ENCODE data around the gene CAPZA2.

Gene CAPZA2

DNA sequence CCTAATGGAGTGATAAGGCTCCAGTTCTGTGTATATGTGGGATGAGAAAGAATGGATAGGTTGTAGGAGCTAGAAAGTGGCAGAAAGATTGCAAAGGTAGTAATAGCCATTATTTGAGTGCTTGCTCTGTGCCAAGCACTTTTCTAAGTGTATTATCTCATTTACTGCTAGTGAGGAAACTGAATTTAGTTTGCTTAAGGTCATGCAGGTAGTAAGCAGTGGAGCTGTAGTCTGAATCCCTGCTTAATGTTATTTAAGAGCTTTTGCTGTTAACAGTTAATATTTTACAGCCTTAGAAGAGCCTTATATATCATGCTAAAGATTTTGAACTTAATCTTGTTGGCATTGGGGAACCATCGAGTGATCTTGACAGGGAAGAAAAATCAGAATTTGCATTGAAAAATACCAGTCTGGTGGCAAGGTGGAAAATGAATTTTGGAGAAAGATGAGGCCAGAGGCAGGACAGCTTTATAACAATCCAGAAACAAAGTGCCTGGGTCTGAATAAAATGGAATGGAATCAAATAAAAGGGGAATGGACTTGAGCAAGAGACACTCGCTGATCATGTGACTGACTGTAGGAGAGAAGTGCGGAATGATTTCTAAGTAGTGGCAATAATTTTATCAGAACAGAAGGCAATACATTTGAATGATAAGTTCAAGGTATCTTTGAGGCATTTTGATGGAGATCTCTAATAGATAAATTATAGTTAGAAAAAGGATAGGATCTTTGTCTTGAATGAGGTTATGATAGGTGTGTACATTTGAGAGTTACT, 15.2 kb downstream of the CAPZA2 start:
- Histone ChIP-seq H3K27ac (ENCODE audit: extremely low read depth, low read depth, low read length) (no peak overlapping the region), H3K36me3 (ENCODE audit: control insufficient read depth in 2 of 2, insufficient read depth in 1 of 2, low read length in 2 of 2) (peaks cover 0 to 11% of the 10 kb centered on the region in 2 experiments; a peak in 1 of 3 replicates), H3K4me3 (ENCODE audit: low read depth, low read length) (no peak overlapping the region), H3K4me1 (ENCODE audit: control insufficient read depth, insufficient read depth, low read length) (no peaks in the 10 kb centered on the region), H3K9me3 (ENCODE audit: control insufficient read depth, insufficient read depth, low read depth, low read length) (no peaks in the 10 kb centered on the region)
- TF ChIP-seq, protein P1, sequence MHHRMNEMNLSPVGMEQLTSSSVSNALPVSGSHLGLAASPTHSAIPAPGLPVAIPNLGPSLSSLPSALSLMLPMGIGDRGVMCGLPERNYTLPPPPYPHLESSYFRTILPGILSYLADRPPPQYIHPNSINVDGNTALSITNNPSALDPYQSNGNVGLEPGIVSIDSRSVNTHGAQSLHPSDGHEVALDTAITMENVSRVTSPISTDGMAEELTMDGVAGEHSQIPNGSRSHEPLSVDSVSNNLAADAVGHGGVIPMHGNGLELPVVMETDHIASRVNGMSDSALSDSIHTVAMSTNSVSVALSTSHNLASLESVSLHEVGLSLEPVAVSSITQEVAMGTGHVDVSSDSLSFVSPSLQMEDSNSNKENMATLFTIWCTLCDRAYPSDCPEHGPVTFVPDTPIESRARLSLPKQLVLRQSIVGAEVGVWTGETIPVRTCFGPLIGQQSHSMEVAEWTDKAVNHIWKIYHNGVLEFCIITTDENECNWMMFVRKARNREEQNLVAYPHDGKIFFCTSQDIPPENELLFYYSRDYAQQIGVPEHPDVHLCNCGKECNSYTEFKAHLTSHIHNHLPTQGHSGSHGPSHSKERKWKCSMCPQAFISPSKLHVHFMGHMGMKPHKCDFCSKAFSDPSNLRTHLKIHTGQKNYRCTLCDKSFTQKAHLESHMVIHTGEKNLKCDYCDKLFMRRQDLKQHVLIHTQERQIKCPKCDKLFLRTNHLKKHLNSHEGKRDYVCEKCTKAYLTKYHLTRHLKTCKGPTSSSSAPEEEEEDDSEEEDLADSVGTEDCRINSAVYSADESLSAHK (tag by site-specific recombination; IDR thresholded peaks at IDR 0.05), result no peak
- TF ChIP-seq, protein P2, sequence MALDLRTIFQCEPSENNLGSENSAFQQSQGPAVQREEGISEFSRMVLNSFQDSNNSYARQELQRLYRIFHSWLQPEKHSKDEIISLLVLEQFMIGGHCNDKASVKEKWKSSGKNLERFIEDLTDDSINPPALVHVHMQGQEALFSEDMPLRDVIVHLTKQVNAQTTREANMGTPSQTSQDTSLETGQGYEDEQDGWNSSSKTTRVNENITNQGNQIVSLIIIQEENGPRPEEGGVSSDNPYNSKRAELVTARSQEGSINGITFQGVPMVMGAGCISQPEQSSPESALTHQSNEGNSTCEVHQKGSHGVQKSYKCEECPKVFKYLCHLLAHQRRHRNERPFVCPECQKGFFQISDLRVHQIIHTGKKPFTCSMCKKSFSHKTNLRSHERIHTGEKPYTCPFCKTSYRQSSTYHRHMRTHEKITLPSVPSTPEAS (tag by site-specific recombination; IDR thresholded peaks at IDR 0.05), result no peak
- TF ChIP-seq ZIC2 (tag by site-specific recombination; IDR thresholded peaks at IDR 0.05) (no peak), ZNF561 (tag by site-specific recombination; IDR thresholded peaks at IDR 0.05; ENCODE audit: borderline replicate concordance) (no peak), FEZF1 (tag by site-specific recombination; IDR thresholded peaks at IDR 0.05) (no peak), ZNF132 (tag by site-specific recombination; IDR thresholded peaks at IDR 0.05; ENCODE audit: borderline replicate concordance) (no peak), ZNF274 (IDR thresholded peaks at IDR 0.05; ENCODE audit: low read length) (no peak), ZNF274 (tag by site-specific recombination; IDR thresholded peaks at IDR 0.05; ENCODE audit: borderline replicate concordance) (no peak)
- TF ChIP-seq, protein P3, sequence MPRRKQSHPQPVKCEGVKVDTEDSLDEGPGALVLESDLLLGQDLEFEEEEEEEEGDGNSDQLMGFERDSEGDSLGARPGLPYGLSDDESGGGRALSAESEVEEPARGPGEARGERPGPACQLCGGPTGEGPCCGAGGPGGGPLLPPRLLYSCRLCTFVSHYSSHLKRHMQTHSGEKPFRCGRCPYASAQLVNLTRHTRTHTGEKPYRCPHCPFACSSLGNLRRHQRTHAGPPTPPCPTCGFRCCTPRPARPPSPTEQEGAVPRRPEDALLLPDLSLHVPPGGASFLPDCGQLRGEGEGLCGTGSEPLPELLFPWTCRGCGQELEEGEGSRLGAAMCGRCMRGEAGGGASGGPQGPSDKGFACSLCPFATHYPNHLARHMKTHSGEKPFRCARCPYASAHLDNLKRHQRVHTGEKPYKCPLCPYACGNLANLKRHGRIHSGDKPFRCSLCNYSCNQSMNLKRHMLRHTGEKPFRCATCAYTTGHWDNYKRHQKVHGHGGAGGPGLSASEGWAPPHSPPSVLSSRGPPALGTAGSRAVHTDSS (tag by site-specific recombination; IDR thresholded peaks at IDR 0.05), result no peak
- ChIA-PET POLR2A (no interaction called here), CTCF (no interaction called here)

DNA sequence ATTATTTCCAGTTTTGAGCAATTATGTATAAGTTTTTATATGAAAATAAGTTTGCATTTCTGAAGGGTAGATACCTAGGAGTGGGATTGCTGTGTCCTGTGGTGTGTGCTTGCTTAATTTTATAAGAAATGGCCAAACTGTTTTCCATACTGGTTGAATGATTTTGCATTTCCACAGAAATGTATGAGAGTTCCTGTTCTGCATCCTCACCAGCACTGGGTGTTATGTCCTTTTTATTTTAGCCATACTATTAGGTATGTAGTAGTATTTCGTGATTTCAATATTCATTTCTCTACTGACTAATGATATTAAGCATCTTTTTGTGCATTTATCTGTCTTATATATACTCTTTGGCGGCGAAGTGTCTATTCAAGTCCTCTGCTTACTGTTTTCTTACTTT, 22.3 kb downstream of the CAPZA2 start:
- TF ChIP-seq ZNF184 (tag by site-specific recombination; IDR thresholded peaks at IDR 0.05) (peak; percentile 100), TRIM28 (IDR thresholded peaks at IDR 0.05; ENCODE audit: borderline replicate concordance, low read length) (no peak), SETDB1 (IDR thresholded peaks at IDR 0.05; ENCODE audit: insufficient read length, low read length) (peak; percentile 38)
- Histone ChIP-seq H3K27ac (ENCODE audit: extremely low read depth, low read depth, low read length) (no peak overlapping the region), H3K36me3 (ENCODE audit: control insufficient read depth in 2 of 2, insufficient read depth in 1 of 2, low read length in 2 of 2) (peaks cover 3 to 5% of the 10 kb centered on the region in 2 experiments; a peak in 2 of 3 replicates), H3K9me3 (ENCODE audit: control insufficient read depth, insufficient read depth, low read depth, low read length) (no peaks in the 10 kb centered on the region), H3K4me3 (ENCODE audit: low read depth, low read length) (no peak overlapping the region), H3K4me1 (ENCODE audit: control insufficient read depth, insufficient read depth, low read length) (no peaks in the 10 kb centered on the region)
- CTCF ChIA-PET, result interaction anchor here (0.6 kb wide), 1 partner anchor 243 kb away, joined by 6 read pairs; no protein-coding TSS in a partner anchor
- POLR2A ChIA-PET, result no interaction called here

DNA sequence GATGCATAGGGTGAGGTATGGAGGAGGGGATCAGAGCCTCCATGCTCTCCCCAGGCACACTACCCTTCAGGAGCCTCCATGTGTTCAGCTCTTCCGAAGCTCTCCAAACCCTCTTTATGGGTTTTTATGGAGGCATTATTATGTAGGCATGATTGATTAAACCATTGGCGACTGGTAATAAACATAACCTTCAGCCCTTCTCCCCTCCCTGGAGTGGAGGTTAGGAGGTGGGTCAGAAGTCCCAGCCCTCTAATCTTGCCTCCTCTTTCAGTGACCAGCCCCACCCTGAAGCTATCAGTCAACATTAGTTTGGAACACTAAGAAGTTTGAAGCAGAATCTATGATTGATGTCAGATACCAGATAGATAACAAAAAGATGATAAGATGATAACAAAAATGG, 23.3 kb downstream of the CAPZA2 start:
- ChIA-PET POLR2A (no interaction called here), CTCF (no interaction called here)
- no peaks in the 10 kb centered on the region for H3K9me3 ChIP-seq (ENCODE audit: control insufficient read depth, insufficient read depth, low read depth, low read length)
- H3K36me3 ChIP-seq (ENCODE audit: control insufficient read depth in 2 of 2, insufficient read depth in 1 of 2, low read length in 2 of 2), result peaks cover 5 to 7% of the 10 kb centered on the region in 2 experiments; a peak in 2 of 3 replicates
- no peak overlapping the region for H3K4me3 ChIP-seq (ENCODE audit: low read depth, low read length)
- no peak overlapping the region for H3K27ac ChIP-seq (ENCODE audit: extremely low read depth, low read depth, low read length)
- no peaks in the 10 kb centered on the region for H3K4me1 ChIP-seq (ENCODE audit: control insufficient read depth, insufficient read depth, low read length)
- TF ChIP-seq ZNF10 (tag by site-specific recombination; IDR thresholded peaks at IDR 0.05), result no peak
- TF ChIP-seq, protein P3 (tag by site-specific recombination; IDR thresholded peaks at IDR 0.05), result no peak
- no peak for TF ChIP-seq ZFP69B (tag by site-specific recombination; IDR thresholded peaks at IDR 0.05)
- no peak for TF ChIP-seq ZBTB8A (tag by site-specific recombination; IDR thresholded peaks at IDR 0.05)
- no peak for TF ChIP-seq ZNF202 (tag by site-specific recombination; IDR thresholded peaks at IDR 0.05; ENCODE audit: borderline replicate concordance)
- TF ChIP-seq WT1 (tag by site-specific recombination; IDR thresholded peaks at IDR 0.05), result no peak
- no peak for TF ChIP-seq ZNF391 (tag by site-specific recombination; IDR thresholded peaks at IDR 0.05; ENCODE audit: borderline replicate concordance, low read depth)
- no peak for TF ChIP-seq KLF8 (tag by site-specific recombination; IDR thresholded peaks at IDR 0.05)
- no peak for TF ChIP-seq ZNF114 (tag by site-specific recombination; IDR thresholded peaks at IDR 0.05)
- TF ChIP-seq, protein P4, sequence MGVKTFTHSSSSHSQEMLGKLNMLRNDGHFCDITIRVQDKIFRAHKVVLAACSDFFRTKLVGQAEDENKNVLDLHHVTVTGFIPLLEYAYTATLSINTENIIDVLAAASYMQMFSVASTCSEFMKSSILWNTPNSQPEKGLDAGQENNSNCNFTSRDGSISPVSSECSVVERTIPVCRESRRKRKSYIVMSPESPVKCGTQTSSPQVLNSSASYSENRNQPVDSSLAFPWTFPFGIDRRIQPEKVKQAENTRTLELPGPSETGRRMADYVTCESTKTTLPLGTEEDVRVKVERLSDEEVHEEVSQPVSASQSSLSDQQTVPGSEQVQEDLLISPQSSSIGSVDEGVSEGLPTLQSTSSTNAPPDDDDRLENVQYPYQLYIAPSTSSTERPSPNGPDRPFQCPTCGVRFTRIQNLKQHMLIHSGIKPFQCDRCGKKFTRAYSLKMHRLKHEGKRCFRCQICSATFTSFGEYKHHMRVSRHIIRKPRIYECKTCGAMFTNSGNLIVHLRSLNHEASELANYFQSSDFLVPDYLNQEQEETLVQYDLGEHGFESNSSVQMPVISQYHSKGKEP (tag by site-specific recombination; IDR thresholded peaks at IDR 0.05), result no peak
- no peak for TF ChIP-seq ZNF623 (tag by site-specific recombination; IDR thresholded peaks at IDR 0.05)

Data from HEK293 (cell line).